Activated CD4-positive, CD25-positive, alpha-beta regulatory T cell treated with anti-CD3 and anti-CD28 coated beads, Interleukin-2, amount 50 U/mL, for 16 hours (primary cell): ENCODE measurements around the gene BUB1.
"Not testable (repeated sequence)": the region's sequence is repeated elsewhere in the genome, so short reads cannot be mapped to it uniquely, and the experiment has no call there.

Source experiments
- DNase-seq: peaks from one replicate; pipeline ENCODE4 v3.0.0-alpha.2; 2020; ENCODE audit warnings: low read depth, low spot score

Gene BUB1

GRCh38 chr2:110657724-110658305, 20.0 kb downstream of the BUB1 start:
- DNase-seq: no peak

DNA sequence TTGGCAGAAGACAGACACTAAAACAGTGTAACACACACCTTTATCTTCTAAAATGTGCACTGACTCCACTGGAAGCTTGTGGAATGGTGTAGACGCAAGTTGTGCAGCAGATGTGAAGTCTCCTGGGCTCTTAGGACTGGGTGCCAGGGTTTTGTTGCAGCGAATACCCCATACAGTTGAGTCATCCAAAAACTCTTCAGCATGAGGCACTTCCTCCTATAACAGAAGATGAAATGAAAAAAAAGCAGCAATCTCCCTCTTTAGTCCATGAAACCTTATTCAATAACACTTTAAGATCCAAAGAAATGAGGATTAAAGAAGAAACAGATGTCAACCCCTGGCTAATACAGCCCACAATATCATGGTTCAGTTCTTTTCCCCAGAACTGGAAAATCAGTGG, 22.2 kb downstream of the BUB1 start:
- no peak for DNase-seq

GRCh38 chr2:110653861-110654260, 24.0 kb downstream of the BUB1 start:
- DNase-seq: no peak

DNA sequence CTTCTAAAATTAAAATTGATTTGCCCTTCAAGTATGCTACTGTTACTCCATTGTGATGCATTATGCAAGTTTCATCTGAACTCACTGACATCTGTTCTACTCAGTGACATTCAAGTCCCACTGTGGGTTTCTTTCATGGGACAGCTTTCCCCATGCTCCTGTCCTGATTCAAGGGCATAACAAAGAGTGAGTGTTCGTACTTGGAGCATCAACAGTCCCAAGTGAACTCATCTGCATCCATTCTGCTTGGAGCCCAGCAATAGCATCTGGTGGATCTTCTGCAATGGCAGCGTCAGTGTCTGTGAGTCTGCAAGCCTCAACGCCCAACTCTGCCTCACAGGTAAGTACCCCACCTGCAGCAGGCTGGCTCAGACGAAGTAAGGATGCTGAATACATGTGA, 27.5 kb downstream of the BUB1 start:
- no peak for DNase-seq

DNA sequence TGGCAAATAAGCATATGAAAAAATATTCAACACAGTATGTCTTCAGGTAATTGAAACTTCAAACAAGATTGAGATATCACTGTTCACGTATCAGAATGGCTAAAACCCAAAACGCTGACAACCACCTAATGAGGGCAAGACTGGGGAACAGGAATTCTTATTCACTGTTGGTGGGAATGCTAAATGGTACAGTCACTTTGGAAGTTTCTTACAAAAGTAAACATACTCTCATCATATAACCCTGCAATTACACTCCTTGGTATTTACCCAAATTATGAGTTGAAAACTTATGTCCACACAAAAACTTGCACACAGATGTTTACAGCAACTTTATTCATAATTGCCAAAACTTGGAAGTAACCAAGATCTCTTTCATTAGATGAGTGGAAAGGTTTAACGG, 30.1 kb downstream of the BUB1 start:
- DNase-seq: no peak

DNA sequence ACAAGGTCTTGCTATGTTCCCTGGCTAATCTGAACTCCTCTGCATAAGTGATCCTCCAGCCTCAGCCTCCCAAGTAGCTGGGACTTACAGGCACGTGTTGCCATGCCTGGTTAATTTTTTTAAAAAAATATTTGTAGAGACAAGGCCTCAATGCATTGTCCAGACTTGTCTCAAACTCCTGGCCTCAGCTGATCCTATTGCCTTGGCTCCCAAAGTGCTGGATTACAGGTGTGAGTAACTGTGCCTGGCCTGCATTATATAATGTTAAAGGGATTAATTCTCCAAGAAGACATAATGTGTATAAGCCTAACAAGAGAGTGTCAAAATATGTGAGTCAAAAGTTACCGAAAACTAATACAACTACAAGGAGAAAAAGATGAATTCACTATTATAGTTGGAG, 32.2 kb downstream of the BUB1 start:
- no peak for DNase-seq

DNA sequence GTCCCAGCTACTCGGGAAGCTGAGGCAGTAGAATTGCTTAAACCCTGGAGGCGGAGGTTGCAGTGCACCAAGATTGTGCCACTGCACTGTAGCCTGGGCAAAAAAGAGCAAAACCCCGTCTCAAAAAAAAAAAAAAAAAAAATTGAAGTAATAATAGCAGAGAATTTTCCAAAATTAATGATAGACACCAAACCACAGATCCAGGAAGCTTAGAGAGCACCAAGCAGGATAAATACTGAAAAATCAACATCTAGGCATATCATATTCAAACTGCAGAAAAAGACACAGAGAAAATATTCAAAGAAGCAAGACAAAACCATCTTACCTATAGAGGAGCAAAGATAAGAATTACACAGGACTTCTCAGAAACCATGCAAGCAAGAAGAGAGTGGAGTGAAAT, 33.5 kb downstream of the BUB1 start:
- no peak for DNase-seq

GRCh38 chr2:110642360-110642759, 35.5 kb downstream of the BUB1 start:
- DNase-seq: no peak

GRCh38 chr2:110639972-110640371, 37.9 kb downstream of the BUB1 start:
- no peak for DNase-seq

- no peak for DNase-seq
Measured at GRCh38 chr2:110638952-110639695, 38.7 kb downstream of the BUB1 start.

GRCh38 chr2:110638004-110638403, 39.9 kb downstream of the BUB1 start:
- DNase-seq: no peak

GRCh38 chr2:110637093-110637492, 40.8 kb downstream of the BUB1 start:
- no peak for DNase-seq

GRCh38 chr2:110635949-110636628, 41.8 kb downstream of the BUB1 start:
- DNase-seq: not testable (repeated sequence)

GRCh38 chr2:110627348-110627747, 50.5 kb downstream of the BUB1 start:
- not testable (repeated sequence) for DNase-seq

DNA sequence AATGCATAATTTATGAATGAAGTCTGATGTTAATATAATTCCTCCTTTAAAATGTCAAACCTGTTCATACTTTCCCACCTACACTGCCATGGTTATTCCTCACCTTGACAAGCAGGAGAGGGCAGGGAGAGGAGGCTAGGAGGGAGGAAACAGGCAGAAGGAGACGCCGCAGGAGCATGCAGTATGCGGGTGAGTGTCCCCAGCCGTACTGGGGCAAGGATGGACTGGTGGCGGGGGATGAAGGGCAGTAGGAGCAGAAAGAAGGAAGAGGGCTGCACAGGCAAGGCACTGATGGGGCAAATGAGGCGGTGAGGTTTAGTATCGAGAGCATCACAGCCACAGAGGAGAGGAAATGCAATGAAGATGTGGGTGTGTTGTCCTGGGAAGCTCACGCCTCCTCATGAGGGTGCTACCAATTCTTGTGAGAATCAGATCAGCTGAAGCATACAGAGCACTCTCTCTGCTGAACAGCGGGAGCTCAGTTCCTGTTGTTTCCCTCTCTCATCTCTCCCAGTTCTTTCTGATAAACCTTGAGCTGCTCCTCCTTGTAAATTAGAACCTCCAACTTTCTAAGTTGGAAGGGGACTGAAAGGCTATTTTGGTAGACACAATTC, 58.4 kb downstream of the BUB1 start:
- DNase-seq: not testable (repeated sequence)

GRCh38 chr2:110613927-110614326, 63.9 kb downstream of the BUB1 start:
- not testable (repeated sequence) for DNase-seq

DNA sequence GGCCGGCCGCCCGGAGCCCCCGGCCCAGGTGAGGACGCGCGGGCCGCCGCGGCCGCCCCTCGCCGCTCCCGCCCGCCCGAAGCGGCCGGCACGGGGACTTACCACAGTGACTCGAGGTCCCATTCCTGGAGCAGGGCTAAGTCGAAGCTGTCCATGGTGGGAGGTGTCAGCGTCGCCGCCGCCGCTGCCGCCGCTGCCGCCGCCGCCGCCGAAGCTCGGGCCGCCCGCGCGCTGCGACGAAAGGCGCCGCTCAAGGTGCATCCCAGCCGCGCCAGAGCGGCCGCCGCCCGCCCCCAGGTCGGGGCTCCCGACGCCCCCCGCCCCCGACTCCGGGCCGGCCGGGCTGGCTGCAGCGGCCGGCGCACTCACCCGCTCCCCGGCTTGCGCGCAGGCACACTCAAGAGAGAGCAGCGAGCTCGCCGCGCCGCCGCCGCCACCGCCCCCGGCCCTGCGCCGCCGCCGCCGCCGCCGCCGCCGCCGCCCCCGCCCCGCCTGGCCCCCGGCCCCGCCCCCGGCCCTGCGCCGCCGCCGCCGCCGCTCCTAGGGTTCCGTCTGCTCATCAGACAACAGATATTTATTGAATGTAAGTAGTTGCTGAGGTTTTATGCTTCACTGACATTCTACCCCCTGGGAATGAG, 67.1 kb downstream of the BUB1 start:
- DNase-seq: not testable (repeated sequence)

- not testable (repeated sequence) for DNase-seq
Measured at GRCh38 chr2:110609843-110610612, 67.8 kb downstream of the BUB1 start.

GRCh38 chr2:110608788-110609502, 68.9 kb downstream of the BUB1 start:
- DNase-seq: not testable (repeated sequence)

GRCh38 chr2:110605057-110605456, 72.8 kb downstream of the BUB1 start:
- DNase-seq: not testable (repeated sequence)
